DMS153 (cell line): ENCODE results near the gene COL27A1.
A peak's percentile ranks its signal among the peaks of the same experiment; 100 is the strongest.

ENCODE experiments used
- DNase-seq: peaks from one replicate; lab custom pipeline; 2025; lab: John Stamatoyannopoulos, UW

COL27A1 gene

DNA sequence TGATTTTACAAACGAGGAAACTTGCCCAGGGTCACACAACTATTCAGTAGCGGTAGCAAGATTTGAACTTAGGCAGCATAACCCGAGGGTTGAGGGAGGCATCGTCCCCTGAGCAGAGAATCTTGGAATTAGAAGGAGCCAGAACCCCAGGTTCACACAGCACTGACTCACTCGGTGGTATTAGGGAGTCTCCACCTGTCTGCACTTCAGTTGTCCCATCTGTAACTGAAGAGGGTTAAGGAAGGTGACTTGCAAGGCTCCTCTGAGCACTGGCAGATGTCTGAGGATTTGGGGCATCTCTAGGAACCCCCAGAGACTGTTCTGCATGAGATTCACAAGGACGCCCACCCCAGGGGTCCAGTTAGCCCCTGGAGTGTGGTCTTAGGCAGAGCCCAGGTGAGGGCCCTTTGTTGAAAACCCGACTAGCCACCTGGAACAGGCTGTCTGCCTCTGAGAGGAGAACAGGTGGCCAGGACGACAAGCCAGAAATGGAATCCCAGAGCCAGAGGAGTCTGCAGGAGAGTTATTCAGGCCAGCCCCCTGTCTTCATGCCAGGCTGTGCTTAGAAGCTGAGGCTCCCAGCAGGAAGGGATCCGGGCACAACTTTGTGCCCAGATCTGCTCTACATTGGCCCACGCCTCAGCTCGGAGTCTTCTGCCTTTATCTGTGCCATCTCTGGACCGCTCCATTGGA lies 117.5 kb downstream of the COL27A1 start:
- no peak for DNase-seq

DNA sequence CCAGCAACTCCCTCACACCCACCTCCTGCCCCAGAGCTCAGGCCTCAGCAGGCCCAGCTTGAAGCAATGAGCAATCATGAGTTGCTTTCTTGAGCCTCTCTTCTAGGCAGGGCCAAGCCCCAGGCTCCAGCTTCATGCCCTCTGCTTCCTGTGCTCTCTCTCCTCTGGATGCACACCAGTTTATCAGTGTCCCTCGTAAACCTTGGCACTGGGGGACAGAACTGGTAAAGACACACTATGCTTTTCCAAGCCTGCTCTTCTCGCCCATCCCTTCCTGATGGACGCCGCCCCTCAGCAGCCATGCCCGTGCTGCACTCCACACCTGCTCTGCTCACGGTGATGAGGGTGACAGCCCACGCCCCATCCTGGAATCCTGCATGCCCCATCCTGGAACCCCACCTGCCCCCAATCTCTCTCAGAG lies 118.1 kb downstream of the COL27A1 start:
- no peak for DNase-seq

DNA sequence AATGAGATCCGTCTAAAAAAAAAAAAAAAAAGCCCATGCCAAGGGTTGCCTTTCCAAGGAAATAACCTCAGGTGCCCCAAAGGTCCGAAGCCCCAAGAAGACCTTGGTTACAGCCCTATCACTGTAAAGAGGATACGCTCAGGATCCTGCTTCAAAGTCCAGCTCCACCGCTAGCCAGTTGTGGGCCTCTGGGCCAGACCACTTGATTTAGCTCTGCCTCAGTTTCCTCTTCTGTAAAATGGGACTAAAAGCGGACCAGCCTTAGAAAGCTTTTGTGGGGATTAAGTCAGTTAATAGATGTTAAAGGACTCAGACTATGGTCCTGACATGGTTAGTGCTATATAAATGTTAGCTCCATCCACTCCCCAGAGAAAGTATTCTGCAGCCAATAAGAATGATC lies 118.9 kb downstream of the COL27A1 start:
- no peak for DNase-seq

DNA sequence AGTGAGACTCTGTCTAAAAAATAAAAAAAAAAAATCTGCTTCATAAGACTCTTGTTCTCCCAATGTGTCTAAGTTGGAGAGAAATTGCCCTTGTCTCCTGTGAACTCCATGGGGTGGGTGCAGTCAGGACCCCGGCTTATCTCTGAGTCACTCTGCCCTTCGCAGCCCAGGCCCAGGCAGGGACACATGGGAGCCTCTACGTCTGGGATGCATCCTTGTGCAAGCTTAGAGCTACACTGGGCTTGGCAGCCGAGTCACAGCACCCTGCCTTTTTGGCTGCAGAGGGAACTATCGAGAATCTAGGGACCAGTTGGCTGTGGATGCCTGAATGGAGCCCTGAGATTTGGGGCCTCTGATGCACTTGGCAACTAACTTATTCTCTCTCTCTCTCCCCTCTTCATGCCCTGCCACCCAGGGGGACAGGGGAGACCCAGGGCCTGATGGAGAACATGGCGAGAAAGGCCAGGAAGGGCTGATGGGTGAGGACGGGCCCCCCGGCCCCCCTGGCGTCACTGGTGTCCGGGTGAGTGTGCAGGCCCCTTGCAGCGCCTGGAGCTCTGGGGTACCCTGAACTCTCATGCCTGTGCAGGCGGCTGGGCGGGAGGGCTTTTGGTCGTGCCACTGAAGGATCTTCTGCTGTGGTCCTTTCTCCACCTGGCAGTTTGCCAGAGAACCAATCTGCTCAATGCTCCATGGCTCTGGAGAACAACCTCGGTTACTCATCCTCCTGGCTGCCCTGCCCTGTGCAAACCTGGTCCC lies 120.1 kb downstream of the COL27A1 start:
- DNase-seq = no peak

DNA sequence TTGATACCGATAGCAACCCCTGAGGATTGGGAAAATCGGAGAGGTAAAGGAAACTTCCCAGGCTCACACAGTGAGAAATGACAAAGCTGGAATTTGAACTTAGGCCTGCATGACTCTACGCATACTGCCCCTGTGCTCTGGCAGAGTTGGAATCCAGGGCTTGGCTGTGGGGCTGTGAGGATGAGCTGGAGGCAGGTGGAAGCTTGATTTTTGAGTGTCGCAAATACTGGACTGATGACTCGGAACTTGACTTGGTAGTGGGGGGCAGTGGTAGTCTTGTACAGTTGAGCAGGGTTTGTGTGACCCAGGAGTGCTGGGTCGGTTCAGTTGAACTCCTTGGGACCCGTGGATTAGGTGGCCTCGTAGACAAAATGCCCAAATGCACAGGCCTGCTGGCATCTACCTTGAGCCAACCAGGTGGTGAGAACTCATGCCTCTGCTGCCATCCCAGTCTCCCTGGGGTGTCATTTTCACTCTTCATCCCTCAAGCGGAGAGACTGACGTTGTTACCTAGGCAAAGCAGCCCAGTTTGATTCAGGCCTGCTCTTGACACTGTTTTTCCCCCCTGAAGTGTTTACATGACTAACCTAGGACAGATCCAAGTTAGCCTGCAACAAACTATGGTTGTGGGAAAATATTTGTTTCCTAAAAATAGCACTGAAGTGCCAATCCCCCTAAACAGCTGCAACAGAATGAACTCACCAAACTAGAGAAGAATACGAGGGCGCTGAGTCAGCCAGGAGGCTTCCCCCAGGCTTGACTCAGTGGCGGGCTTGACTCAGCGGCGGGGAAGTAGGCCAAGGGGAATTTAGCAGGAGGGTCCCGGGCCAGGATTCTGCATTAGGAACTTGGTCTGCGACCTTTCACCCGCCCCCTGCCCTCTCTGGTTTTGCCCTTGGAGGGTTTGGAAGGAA lies 121.8 kb downstream of the COL27A1 start:
- DNase-seq = no peak

DNA sequence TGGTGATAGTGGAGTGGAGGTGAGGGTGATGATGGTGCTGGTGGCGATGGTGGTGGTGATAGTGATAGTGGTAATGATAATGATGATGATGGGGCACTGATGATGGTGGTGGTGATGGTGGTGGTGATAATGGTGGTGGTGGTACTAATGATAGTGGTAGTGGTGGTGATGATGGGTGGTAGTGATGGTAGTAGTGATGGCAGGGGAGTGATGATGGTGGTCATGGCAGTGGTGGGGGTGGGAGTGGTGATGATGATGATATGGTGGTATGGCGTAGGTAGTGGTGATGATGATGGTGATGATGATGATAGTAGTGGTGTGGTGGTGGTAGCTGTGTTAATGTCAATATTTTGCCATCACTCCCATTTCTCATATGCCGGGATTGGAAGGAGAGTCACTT lies 123.0 kb downstream of the COL27A1 start:
- DNase-seq = no peak

DNA sequence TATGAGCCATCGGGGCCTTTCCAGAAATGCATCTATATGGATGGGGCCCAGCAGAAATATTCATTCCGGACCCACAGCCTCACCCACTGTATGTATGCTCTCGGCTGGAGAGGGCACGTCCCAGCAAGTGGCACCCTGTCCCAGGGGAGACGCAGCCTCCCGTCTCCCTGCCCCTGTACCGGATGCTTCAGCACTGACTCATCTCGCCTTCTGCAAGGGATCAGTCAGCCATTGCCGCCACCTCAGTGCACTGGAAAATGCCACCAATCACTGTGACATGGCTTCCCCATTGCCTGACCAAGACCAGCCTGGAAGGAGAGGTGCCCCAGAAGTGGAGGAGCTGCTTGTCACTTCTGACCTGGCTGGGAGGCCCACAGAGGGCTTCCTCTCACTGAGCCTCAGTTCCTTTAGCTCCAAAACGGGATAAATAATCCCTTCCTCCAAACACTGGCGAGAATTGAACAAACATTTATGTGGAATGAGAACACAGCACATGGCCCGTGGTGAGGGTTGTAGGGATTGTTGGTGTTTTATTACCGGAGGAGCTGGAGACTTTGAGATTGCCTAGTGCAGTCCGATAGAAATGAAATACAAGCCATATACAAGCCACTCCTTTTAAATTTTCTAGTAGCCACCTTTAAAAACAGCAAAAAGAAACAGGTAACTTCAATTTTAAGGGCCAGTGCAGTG lies 123.7 kb downstream of the COL27A1 start:
- DNase-seq = peak; percentile 13

DNA sequence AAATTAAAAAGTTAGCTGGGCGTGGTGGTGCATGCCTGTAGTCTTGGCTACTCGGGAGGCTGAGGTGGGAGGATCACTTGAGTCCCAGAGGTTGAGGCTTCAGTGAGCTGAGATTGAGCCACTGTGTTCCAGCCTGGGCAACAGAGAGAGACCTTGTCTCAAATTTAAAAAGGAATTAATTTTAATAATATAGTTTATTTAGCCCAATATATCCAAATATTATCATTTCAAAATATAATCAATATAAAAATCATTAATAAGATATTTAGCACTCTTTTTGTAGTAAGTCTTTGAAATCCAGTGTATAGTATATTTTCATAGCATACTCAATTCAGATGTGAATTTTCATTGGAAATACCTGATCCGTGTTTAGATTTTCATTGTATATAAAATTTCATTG lies 124.4 kb downstream of the COL27A1 start:
- no peak for DNase-seq

DNA sequence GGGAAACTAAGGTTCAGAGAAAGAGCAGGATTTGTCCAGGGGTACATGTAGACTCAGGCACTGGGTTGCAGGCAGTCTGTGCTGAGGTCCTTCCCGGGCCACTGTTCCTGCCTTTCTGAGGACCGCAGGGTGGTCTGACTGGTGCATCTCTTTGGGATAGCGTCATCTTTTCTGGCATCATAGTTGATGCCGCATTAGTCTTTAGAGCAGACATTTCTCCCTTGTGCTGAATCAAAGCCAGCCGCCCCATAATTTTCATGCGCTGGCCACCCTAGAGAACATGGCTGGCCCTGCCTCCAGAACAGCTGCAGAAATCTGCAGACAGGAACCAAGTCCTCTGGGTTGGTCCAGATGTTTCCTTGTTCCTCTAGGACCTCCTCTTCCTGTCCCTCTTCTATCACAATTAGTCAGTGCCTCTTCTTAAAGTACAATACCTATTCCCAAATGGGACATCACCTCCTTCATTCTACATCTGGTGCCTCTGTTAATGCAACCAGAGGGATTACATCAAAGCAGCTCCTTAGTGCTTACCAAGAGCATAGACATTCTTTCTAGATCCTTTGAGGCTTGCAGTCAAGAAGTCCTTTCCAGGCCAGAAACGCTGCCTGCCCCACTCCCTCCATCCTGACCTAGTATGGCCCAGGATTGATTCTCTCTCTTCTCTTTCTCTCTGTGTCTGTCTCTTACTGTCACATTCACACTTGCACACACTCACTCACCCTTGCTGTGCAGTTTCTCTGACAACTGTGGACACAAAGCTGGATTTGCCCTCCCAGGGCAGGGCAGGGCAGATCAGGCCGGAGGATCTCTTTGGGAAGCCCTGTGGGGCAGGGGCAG lies 125.5 kb downstream of the COL27A1 start:
- DNase-seq = no peak

DNA sequence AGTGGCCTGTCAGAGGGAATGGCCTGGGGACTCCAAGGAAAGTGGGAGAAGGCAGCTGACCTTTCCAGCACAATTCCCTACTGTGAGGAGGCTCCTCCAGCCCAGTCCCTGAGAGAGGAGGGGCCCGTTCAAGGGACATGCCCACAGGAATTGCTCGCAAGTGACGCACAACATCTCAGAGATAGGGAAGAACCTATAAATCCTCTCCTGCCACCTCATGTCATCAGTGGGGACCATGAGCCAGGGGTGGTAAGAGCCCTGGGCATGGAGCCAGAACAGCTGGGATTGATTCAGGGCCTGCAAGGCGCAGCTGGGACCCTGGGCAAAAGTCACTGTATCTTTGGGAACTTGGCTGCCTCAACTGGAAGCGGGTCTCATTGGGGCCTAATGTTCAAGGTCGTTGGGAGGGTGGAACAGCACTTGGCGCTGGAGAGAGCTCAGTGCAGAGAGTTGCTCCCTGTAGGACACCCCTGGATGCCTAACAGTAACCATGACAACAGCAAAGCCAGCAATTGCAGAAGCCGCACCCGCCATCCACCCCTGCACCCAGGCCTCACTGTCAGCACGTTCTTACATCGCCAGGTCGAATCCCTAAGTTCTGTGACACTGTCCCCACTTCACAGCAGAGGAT lies 126.3 kb downstream of the COL27A1 start:
- no peak for DNase-seq

DNA sequence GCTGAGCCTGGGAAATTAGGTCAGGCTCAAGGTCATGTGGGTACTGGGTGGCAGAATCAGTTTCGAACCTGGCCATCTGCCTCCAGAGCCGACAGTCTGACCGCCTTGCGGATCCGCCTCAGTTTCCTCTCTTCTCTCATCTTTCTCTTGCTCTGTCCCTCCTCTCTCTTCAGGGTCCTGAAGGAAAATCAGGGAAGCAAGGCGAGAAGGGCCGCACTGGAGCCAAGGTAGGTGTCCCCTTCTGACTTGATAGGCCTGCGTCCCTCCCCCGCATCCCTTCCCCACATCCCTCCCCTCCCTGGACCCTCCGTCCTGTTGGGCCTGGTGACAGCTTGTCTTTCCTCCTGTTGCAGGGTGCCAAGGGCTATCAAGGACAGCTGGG lies 126.8 kb downstream of the COL27A1 start:
- DNase-seq = no peak

DNA sequence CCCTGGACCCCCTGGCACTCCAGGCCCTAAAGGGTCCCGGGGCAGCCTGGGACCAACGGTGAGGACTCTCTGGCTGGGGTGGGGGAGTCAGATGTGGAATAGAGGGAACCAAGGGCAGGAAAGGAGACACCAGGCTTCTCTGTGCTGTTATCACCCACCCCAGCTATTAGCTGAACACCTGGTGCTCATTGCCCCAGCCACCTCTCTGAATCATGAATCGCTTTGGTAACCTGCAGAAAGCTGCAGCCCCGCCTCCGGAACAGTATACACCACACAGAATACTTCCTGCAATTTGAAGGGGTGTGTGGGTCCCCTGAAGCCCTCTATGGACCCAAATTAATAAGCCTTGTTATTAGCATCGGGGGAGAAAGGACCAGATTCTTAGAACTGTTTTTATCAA lies 127.2 kb downstream of the COL27A1 start:
- no peak for DNase-seq

DNA sequence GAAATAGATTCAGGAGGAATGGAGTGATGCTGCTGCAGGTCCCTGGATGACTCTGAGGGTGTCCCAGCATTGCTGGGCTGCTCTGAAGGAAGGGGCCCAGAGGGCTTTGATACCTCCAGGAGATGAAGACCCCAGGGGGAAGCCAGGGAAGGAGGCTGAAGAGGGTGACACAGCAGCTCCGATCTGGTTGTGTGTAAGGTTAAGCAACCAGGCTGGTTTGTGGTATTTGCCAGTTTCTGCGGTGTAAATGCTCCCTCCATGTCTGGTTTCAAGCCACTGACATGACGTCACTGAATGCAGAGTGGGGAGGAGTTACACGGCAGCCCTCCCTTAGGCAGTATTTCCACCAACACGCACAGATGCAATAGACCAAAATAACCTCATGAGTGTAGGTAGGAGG lies 127.6 kb downstream of the COL27A1 start:
- DNase-seq = no peak

DNA sequence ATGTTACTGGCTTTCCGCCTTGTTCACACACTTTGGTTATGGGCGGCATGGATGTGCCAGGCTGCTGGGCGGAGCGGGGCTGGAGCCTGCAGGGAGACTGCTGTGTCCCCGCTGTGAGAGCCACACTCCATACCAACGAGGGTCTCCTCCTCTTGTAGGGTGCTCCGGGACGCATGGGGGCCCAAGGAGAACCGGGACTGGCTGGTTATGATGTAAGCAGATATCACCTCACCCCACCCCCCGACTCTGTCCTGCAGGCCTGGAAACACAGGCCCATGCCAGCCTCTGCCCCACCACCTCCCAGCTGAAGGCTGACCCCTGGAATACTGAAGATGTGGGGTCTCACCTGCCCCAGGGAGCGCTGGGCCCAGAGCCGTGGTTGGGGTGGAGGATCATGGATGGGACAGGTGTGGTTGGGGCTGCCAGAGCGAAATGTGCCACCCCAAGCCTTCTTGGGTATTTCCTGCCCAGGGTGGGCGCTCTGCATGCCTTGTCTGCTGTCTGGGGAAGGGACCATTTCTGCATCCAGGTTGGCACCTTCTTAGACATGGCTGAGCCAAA lies 128.3 kb downstream of the COL27A1 start:
- DNase-seq = no peak

DNA sequence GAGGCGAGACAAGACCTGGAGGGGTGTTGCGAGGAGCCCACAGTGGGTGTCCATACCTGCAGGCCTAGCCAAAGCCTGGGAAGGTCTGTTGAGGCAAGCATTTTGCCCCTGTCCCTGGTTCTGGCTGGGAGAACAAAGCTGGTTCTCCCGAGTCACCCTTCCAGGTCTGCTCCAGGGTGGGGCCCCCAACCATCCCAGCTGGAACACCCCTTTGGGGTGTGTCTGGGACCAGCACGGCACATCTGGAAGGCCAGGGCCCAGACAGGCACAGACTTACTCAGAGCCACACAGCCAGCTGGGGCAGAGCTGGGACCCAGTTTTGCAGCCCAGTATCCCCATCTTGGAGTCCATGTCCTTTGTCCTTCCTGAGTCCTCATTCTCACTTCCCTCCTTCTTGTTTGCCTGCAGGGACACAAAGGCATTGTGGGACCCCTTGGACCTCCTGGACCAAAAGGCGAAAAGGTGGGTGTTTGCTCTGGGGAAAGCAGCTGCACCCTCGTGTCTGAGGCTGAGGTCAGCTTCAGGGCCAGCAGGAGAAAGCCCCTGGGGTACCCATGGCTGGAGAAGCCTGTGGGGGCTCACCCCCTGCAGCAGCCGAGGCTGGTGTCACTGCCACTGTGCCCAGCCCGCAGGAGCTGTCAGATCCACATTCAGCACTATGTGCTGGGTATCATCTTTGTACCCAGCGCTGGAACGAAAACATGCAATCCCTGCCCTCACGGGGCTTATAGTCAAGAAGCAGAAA lies 129.2 kb downstream of the COL27A1 start:
- no peak for DNase-seq

DNA sequence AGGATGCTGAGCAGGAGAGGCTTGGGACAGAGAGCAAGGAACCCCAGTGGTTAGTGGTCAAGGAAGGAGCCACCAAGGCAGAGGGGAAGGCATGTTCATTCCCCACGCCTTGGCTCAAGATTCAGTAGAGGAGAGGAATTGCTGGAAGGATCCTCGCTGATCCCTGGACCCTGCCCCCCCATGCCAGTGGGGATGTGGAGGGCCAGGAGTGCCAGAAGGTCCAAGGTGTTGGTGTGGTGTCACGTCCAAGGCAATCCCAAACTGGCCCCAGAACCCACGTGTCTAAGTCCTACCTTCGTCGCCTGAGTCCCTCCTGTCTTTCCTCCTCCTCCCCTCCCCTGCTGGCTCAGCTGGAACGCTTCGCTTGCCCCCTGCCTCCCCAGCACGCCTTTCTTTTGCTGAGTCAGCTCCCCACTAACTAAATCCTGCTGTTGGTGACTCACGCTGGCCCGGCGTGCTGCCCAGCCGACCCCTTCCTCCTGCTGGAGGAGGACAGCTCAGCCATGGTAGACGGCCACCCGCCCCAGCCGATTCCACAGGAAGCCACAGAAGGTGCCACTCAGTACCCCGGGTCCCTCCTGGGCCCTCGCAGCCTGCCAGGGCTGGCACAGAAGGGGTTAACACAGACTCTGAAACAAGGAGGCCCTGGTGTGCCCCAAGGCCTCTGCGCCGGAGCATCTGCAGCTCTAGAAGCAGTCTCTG lies 130.0 kb downstream of the COL27A1 start:
- DNase-seq = no peak

DNA sequence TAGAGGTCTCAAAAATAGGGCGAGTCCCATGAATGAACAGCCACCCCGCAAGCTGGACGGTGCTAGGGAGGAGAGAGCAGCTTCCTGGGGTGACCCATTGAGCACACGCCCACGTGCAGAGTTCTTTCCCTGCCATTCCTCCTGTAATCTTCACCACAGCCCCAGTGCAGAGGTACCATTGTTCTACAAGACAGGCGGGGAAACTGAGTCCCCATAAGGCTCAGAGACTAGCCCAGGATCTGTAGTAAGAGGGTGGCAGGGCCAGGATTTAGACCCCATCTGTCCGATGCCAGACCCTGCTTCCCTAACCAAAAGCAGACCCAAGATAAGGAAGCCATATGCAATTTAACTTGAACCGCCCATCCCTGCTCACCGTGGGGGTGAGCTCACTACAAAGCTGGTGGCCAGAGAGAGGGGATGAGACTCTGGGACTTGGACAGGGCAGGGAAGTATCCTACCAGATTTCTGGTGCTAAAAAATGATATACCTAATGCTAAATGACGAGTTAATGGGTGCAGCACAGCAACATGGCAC lies 130.9 kb downstream of the COL27A1 start:
- no peak for DNase-seq

DNA sequence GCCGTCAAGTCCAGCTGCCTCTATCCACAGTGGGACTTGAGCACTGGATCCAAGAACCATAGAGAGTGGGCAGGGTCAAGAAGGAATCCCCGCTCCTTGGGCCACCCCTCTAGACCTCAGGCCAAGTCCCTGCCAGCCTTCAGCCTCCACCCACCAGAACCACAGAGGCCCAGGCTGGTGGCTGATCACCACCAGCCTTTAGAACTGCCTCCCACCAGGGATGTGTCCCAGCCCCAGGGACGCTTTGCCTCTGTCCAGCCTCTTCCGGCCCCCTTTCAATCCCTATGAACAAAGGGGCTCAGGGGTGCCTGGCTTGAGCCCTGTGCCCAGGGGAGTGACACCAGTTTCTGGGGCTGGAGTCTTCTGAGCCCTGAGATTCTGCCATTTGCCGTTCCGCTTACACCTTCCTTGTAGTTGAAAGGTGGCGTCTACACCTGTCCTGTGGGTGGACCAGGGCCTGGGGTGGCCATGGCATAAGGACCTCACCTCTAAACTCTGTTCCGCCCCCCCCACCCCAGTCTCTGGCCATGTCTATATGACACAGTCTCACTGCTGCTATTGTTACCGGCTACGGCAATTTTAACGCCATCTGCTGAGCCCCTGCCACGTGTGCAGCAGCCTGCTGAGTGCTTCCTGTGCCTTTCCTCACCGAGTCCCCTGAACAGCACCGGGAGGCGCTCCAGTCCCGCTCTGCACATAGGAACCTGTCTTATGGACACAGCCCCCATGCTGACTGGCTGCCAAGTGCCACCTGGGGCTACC lies 131.8 kb downstream of the COL27A1 start:
- peak; percentile 36 for DNase-seq
